Trophoblast cell (in vitro differentiated cells and primary cell): ENCODE measurements around the gene SYT6.

Source experiments
- DNase-seq, 2 donors: peaks; one replicate each; pipeline ENCODE4 v3.0.0-alpha.2; 2016
- H2AFZ ChIP-seq: 2 replicates; pipeline ENCODE4 v1.6.1; 2013; ENCODE audit warnings: low read length, moderate library complexity, mild to moderate bottlenecking; ENCODE audit not compliant: insufficient read depth, poor library complexity
- H2AK5ac ChIP-seq: 2 replicates; pipeline ENCODE4 v1.6.1; 2013; ENCODE audit warnings: mild to moderate bottlenecking, low read length
- H2BK120ac ChIP-seq: 2 replicates; pipeline ENCODE4 v1.6.1; 2013; ENCODE audit warnings: low read length, mild to moderate bottlenecking, moderate library complexity; ENCODE audit not compliant: insufficient read depth, poor library complexity
- H2BK12ac ChIP-seq: 2 replicates; pipeline ENCODE4 v1.6.1; 2013; ENCODE audit warnings: mild to moderate bottlenecking, low read length, moderate library complexity
- H2BK5ac ChIP-seq: 2 replicates; pipeline ENCODE4 v1.6.1; 2013; ENCODE audit warnings: low read length, low read depth, moderate library complexity, mild to moderate bottlenecking; ENCODE audit not compliant: poor library complexity
- H3K14ac ChIP-seq: 2 replicates; pipeline ENCODE4 v1.6.1; 2013; ENCODE audit warnings: mild to moderate bottlenecking, low read length
- H3K18ac ChIP-seq: 2 replicates; pipeline ENCODE4 v1.6.1; 2013; ENCODE audit warnings: mild to moderate bottlenecking, low read length
- H3K23ac ChIP-seq: 2 replicates; pipeline ENCODE4 v1.6.1; 2013; ENCODE audit warnings: low read length
- H3K27ac ChIP-seq: 2 replicates; pipeline ENCODE4 v1.5.1; 2013; ENCODE audit warnings: low read depth, mild to moderate bottlenecking, inconsistent platforms, low read length, moderate library complexity
- H3K27me3 ChIP-seq: 2 replicates; pipeline ENCODE4 v1.6.1; 2013; ENCODE audit warnings: inconsistent platforms, mild to moderate bottlenecking, low read length, moderate library complexity; ENCODE audit not compliant: insufficient read depth
- H3K36me3 ChIP-seq, 2 experiments: 1 replicate in 1 of 2; 2 replicates in 1 of 2; pipeline ENCODE4 v1.6.1; 2013; ENCODE audit warnings: low read length in 2 of 2, mild to moderate bottlenecking in 2 of 2, moderate library complexity in 1 of 2; ENCODE audit not compliant: insufficient read depth in 2 of 2, control insufficient read depth in 1 of 2
- H3K4ac ChIP-seq: 2 replicates; pipeline ENCODE4 v1.6.1; 2013; ENCODE audit warnings: low read depth, mild to moderate bottlenecking, low read length, moderate library complexity
- H3K4me1 ChIP-seq, 2 experiments: 1 replicate in 1 of 2; 2 replicates in 1 of 2; pipeline ENCODE4 v1.6.1; 2013; ENCODE audit warnings: low read length in 2 of 2, mild to moderate bottlenecking in 2 of 2, moderate library complexity in 1 of 2; ENCODE audit not compliant: insufficient read depth in 2 of 2, control insufficient read depth in 1 of 2
- H3K4me2 ChIP-seq: 2 replicates; pipeline ENCODE4 v1.6.1; 2013; ENCODE audit warnings: inconsistent platforms, mild to moderate bottlenecking, low read length, moderate library complexity
- H3K4me3 ChIP-seq: 2 replicates; pipeline ENCODE4 v1.5.1; 2013; ENCODE audit warnings: mild to moderate bottlenecking, low read depth, low read length, inconsistent platforms
- H3K79me1 ChIP-seq: one replicate; pipeline ENCODE4 v1.6.1; 2013; ENCODE audit warnings: low read length
- H3K79me2 ChIP-seq: 2 replicates; pipeline ENCODE4 v1.6.1; 2013; ENCODE audit warnings: low read length, mild to moderate bottlenecking; ENCODE audit not compliant: control insufficient read depth, insufficient read depth, poor library complexity
- H3K9ac ChIP-seq: 2 replicates; pipeline ENCODE4 v1.6.1; 2013; ENCODE audit warnings: mild to moderate bottlenecking, low read length
- H3K9me3 ChIP-seq: 2 replicates; pipeline ENCODE4 v1.6.1; 2013; ENCODE audit warnings: low read depth, mild to moderate bottlenecking, control low read depth, inconsistent platforms, low read length; ENCODE audit not compliant: insufficient read depth
- H4K12ac ChIP-seq: 2 replicates; pipeline ENCODE4 v1.6.1; 2013; ENCODE audit warnings: low read depth, mild to moderate bottlenecking, low read length, moderate library complexity
- H4K8ac ChIP-seq: 2 replicates; pipeline ENCODE4 v1.6.1; 2013; ENCODE audit warnings: low read depth, mild to moderate bottlenecking, low read length, moderate library complexity
- H4K91ac ChIP-seq: one replicate; pipeline ENCODE4 v1.6.1; 2013; ENCODE audit warnings: low read depth, mild to moderate bottlenecking, low read length, moderate library complexity
- WGBS: extraction: QIAGEN DNeasy Blood & Tissue Kit; methylation state at CpG from one replicate; pipeline ENCODE4 v1.1.7; 2013; ENCODE audit warnings: missing lambda C conversion rate; ENCODE audit not compliant: insufficient read length, insufficient coverage; ENCODE audit errors: extremely low coverage; 5-methylcytosine and 5-hydroxymethylcytosine counted together

SYT6 gene

DNA sequence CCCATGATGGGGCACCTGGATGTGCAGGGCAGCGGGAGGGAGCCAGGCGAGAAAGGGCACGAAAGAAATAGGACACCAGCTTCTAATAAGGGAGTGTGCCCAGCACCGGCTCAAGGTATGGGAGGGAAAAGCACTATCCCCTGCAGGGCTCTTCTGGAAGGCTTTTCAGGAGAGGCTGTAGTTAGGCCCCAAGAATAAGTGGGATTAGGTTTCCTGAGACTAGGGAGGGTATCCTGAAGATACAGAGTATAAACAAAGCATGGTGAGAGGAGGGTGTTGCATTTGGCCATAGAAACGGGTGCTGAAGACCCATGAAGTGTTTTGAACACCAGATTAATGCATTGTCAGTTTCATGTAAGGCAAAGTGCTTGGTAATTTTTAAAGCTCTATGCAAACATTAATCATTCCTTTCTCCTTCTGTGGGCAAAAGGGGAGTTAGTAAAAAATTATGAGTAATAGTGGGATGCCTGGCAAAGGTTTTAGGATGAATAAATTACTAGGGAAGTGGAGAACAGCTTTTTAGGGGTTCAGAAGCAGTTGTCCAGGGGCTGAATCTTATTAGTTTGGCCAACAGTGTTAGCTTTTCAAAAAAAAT lies 74.0 kb downstream of the SYT6 start:
- DNase-seq, result no peak
- Histone ChIP-seq H3K23ac (no peak overlapping the region), H4K8ac (no peak overlapping the region), H2BK120ac (no peak overlapping the region), H2AFZ (no peak overlapping the region), H3K36me3 (no peaks in the 10 kb centered on the region), H3K9ac (no peak overlapping the region), H2BK12ac (no peak overlapping the region), H2AK5ac (no peak overlapping the region), H3K4me3 (no peak overlapping the region), H3K27ac (no peak overlapping the region), H3K14ac (no peak overlapping the region), H3K4me2 (no peak overlapping the region), H3K79me1 (peaks cover 3% of the 10 kb centered on the region), H2BK5ac (no peak overlapping the region), H3K4me1 (peaks cover 9 to 12% of the 10 kb centered on the region in 2 experiments), H3K18ac (no peak overlapping the region), H3K4ac (no peak overlapping the region), H3K9me3 (no peaks in the 10 kb centered on the region), H4K12ac (no peak overlapping the region), H3K27me3 (no peaks in the 10 kb centered on the region), H3K79me2 (no peaks in the 10 kb centered on the region), H4K91ac (no peak overlapping the region)
- WGBS, result no CpG with 5 or more reads among the region's 5 CpGs

DNA sequence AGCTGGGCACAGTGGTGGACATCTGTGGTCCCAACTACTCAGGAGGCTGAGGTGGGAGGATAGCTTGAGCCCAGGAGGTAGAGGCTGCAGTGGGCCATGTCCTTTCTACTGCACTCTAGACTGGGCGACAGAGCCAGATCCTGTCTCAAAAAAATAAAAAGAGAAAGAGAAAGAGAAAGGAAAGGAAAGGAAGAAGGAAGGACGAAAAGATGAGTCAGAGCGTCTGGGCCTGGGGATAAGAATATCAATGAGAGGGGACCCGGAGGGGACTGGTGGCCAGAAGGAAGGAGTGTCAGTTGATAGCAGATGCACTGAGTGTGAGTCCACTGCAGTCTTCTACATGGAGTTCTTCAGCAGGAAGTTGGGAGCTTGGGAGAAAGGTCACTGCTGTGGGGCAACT lies 75.6 kb downstream of the SYT6 start:
- Histone ChIP-seq H4K12ac (no peak overlapping the region), H3K27ac (no peak overlapping the region), H4K8ac (no peak overlapping the region), H2BK120ac (no peak overlapping the region), H3K79me1 (peaks cover 3% of the 10 kb centered on the region), H3K4me2 (no peak overlapping the region), H2BK5ac (no peak overlapping the region), H3K14ac (no peak overlapping the region), H3K9me3 (no peaks in the 10 kb centered on the region), H3K4me1 (peaks cover 9 to 12% of the 10 kb centered on the region in 2 experiments), H3K23ac (no peak overlapping the region), H3K27me3 (no peaks in the 10 kb centered on the region), H2BK12ac (no peak overlapping the region), H3K18ac (no peak overlapping the region), H3K79me2 (no peaks in the 10 kb centered on the region), H3K36me3 (no peaks in the 10 kb centered on the region), H3K4me3 (no peak overlapping the region), H2AK5ac (no peak overlapping the region), H2AFZ (no peak overlapping the region), H3K4ac (no peak overlapping the region), H4K91ac (no peak overlapping the region), H3K9ac (no peak overlapping the region)
- DNase-seq, result no peak
- no CpG with 5 or more reads among the region's 4 CpGs for WGBS

GRCh38 chr1:114077188-114077587 lies 76.5 kb downstream of the SYT6 start:
- H2BK120ac ChIP-seq, result no peak overlapping the region
- H4K91ac ChIP-seq, result no peak overlapping the region
- no peak for DNase-seq
- peaks cover 1% of the 10 kb centered on the region for H3K79me1 ChIP-seq
- H3K27me3 ChIP-seq, result no peaks in the 10 kb centered on the region
- H2AK5ac ChIP-seq, result no peak overlapping the region
- H4K12ac ChIP-seq, result no peak overlapping the region
- H3K4me3 ChIP-seq, result no peak overlapping the region
- H3K23ac ChIP-seq, result no peak overlapping the region
- H3K9ac ChIP-seq, result no peak overlapping the region
- no peak overlapping the region for H3K4me2 ChIP-seq
- no peak overlapping the region for H2AFZ ChIP-seq
- H3K14ac ChIP-seq, result no peak overlapping the region
- no CpG with 5 or more reads among the region's 3 CpGs for WGBS
- no peaks in the 10 kb centered on the region for H3K9me3 ChIP-seq
- no peak overlapping the region for H2BK5ac ChIP-seq
- no peaks in the 10 kb centered on the region for H3K36me3 ChIP-seq
- peaks cover 4 to 6% of the 10 kb centered on the region in 2 experiments for H3K4me1 ChIP-seq
- no peaks in the 10 kb centered on the region for H3K79me2 ChIP-seq
- no peak overlapping the region for H3K27ac ChIP-seq
- no peak overlapping the region for H3K18ac ChIP-seq
- H3K4ac ChIP-seq, result no peak overlapping the region
- no peak overlapping the region for H4K8ac ChIP-seq
- H2BK12ac ChIP-seq, result no peak overlapping the region

DNA sequence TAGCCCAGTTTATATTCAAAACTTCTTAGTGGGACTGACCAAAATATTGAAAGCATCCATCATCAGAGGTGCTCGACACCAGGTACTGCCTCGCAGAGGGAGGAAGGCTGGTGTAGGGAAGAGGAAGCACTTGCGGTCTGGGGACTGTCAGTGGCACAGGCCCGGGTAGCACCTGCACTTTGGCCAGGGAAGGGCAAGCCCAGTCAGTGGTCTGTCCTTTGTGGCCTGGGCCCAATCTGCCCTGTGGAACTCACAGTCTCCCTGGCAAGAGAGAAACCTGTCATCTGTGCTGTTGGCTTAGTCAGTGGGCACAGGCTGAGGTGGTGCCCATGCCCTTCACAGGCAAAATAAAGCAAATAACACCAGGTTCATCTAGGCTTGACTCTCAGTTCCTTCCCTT lies 77.4 kb downstream of the SYT6 start:
- no peak overlapping the region for H2BK120ac ChIP-seq
- peaks cover 2 to 5% of the 10 kb centered on the region in 2 experiments for H3K4me1 ChIP-seq
- H3K4ac ChIP-seq, result no peak overlapping the region
- H2BK5ac ChIP-seq, result no peak overlapping the region
- no peak overlapping the region for H3K14ac ChIP-seq
- no peak overlapping the region for H3K27ac ChIP-seq
- H3K36me3 ChIP-seq, result no peaks in the 10 kb centered on the region
- no peak overlapping the region for H3K4me3 ChIP-seq
- no peak overlapping the region for H3K23ac ChIP-seq
- no peaks in the 10 kb centered on the region for H3K27me3 ChIP-seq
- no peak for DNase-seq
- H3K18ac ChIP-seq, result no peak overlapping the region
- H2BK12ac ChIP-seq, result no peak overlapping the region
- no peak overlapping the region for H4K91ac ChIP-seq
- WGBS, result no CpG with 5 or more reads among the region's 4 CpGs
- no peaks in the 10 kb centered on the region for H3K79me2 ChIP-seq
- no peak overlapping the region for H4K12ac ChIP-seq
- H4K8ac ChIP-seq, result no peak overlapping the region
- no peak overlapping the region for H3K4me2 ChIP-seq
- H3K9me3 ChIP-seq, result peaks cover 2% of the 10 kb centered on the region
- H2AK5ac ChIP-seq, result no peak overlapping the region
- H2AFZ ChIP-seq, result no peak overlapping the region
- H3K79me1 ChIP-seq, result peaks cover under 1% of the 10 kb centered on the region
- H3K9ac ChIP-seq, result no peak overlapping the region
